Loucy (cell line): ENCODE data around the gene ADAM11.

Source experiments
- CTCF ChIP-seq: fragments of 200-600 bp; sonication (generic); conservative IDR thresholded peaks from 2 replicates; pipeline ENCODE4 v1.5.1; 2014; ENCODE audit warnings: mild to moderate bottlenecking, antibody characterized with exemption, low read length
- EZH2phosphoT487 ChIP-seq: fragments of 200-600 bp; IDR thresholded peaks from 2 replicates; pipeline ENCODE4 v1.6.1; 2018; ENCODE audit warnings: antibody characterized with exemption, mild to moderate bottlenecking, moderate library complexity, borderline replicate concordance

GRCh38 chr17:44763170-44763569 is 4.4 kb downstream of the ADAM11 start:
- TF ChIP-seq CTCF (no peak), EZH2phosphoT487 (no peak)
